HEK293 (cell line): ENCODE measurements around the gene CTPS1.

Experiments
- BCL11A ChIP-seq: fragments of 450-650 bp; formaldehyde crosslinking; IDR thresholded peaks from 2 replicates; pipeline ENCODE4 v1.5.1; 2016; ENCODE audit warnings: low read depth, missing biosample characterization, missing genetic modification characterization
- CTCF ChIP-seq: fragments of 450-650 bp; formaldehyde crosslinking; IDR thresholded peaks from 2 replicates; pipeline ENCODE4 v1.5.1; 2016; ENCODE audit warnings: missing biosample characterization, missing genetic modification characterization
- ZBTB1 ChIP-seq: fragments of 450-650 bp; formaldehyde crosslinking; IDR thresholded peaks from 2 replicates; pipeline ENCODE4 v1.5.1; 2016; ENCODE audit warnings: missing biosample characterization, missing genetic modification characterization
- ZFP69B ChIP-seq: fragments of 450-650 bp; formaldehyde crosslinking; IDR thresholded peaks from 2 replicates; pipeline ENCODE4 v1.5.1; 2016; ENCODE audit warnings: missing biosample characterization, missing genetic modification characterization
- ZNF175 ChIP-seq: fragments of 450-650 bp; formaldehyde crosslinking; IDR thresholded peaks from 2 replicates; pipeline ENCODE4 v1.5.1; 2016; ENCODE audit warnings: missing biosample characterization, missing genetic modification characterization
- ZSCAN30 ChIP-seq: fragments of 450-650 bp; IDR thresholded peaks from 2 replicates; pipeline ENCODE4 v1.5.1; 2018; ENCODE audit warnings: missing biosample characterization, mild to moderate bottlenecking, missing genetic modification characterization, moderate library complexity

- no peak for TF ChIP-seq CTCF (tag by site-specific recombination)
- no peak for TF ChIP-seq ZBTB1
- no peak for TF ChIP-seq BCL11A (tag by site-specific recombination)
- TF ChIP-seq ZFP69B (tag by site-specific recombination): no peak
- TF ChIP-seq ZNF175 (tag by site-specific recombination): no peak
- no peak for TF ChIP-seq ZSCAN30 (tag by site-specific recombination)
These were observed 10.1 kb upstream of the CTPS1 start for GRCh38 chr1:40969445-40969844.
